ENCODE results near the gene PDZRN3. TPM values are rescaled to one million over a fixed set of nuclear protein-coding genes. Genes with fewer than 3 reads are reported as not detected.

The PDZRN3 gene
- total and polyA plus RNA-seq, 3 experiments from 2014 or later, result not detected

DNA sequence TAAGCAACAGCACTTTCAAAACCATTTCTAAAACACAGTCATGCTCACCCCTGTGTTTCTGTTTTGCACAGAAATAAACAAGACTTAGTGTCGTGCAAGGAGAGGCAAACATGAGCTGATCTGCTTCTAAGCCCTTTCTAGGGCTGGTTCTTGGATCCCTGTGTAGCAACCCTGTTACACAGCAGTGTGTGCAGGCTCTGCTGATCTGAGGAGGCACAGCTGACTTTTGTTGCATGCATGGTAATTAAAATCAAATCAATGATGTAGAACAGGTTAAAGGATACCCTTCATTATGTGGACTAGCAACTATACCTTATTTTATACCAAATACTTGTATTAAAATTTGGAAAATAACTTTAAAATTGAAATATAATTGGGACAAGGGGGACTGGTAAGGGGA, 234.8 kb downstream of the PDZRN3 start:
- Mint-ChIP-seq H3K27me3 (peaks cover 0 to 5% of the 10 kb centered on the region in 2 donors), H3K4me1 (no peaks in the 10 kb centered on the region), H3K36me3 (no peaks in the 10 kb centered on the region), H3K4me3 (no peak overlapping the region), H3K9me3 (peaks cover 0 to 10% (median 0%) of the 10 kb centered on the region in 5 donors), H3K27ac (no peak overlapping the region)
- ChIA-PET POLR2A (no interaction called here), CTCF (no interaction called here)
- no peaks in the 10 kb centered on the region for H3K9me3 ChIP-seq (ENCODE audit: low read length)
- no peaks in the 10 kb centered on the region for H3K36me3 ChIP-seq (ENCODE audit: insufficient read depth, low read length)
- H3K27ac ChIP-seq (ENCODE audit: low read depth, low read length), result no peak overlapping the region
- no peak overlapping the region for H3K4me3 ChIP-seq (ENCODE audit: low read length)
- no peaks in the 10 kb centered on the region for H3K4me1 ChIP-seq (ENCODE audit: insufficient read depth, low read length)
- no peak for DNase-seq
- H3K27me3 ChIP-seq (ENCODE audit: insufficient read depth, low read length, poor library complexity, severe bottlenecking), result no peaks in the 10 kb centered on the region

DNA sequence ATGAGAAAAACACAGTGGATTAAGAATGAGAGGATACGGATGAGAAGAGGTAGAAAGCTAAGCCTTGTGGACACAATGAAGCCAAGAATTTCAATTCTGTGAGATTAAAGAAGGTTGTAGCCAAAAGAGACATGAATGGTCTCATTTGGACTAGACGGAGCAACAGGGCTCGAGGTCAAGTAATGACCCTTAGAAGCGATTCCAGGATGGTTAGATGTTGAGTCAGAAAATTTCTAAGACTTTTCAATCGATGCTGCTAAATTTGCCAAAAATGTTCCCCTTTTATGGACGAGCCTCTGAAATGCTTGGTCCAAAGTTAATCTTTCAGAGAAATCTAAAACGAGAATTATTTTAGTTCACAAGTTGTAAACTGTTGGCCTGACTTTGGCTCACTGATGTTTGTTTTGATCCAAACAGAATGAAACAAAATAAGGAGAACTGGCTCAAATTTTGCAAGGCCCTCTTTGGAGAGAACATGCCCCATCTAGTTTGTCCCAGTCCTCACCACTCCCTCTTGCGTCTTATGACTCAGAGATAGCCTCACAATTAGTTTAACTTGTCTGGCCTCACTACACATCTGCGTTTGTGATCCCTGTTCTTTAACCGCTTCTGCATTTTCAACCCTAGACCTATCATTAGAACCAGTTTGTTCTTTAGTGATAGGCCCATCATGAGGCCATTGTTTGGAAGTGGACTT, 235.5 kb downstream of the PDZRN3 start:
- DNase-seq, result no peak
- Histone ChIP-seq H3K27me3 (ENCODE audit: insufficient read depth, low read length, poor library complexity, severe bottlenecking) (no peaks in the 10 kb centered on the region), H3K9me3 (ENCODE audit: low read length) (no peaks in the 10 kb centered on the region), H3K27ac (ENCODE audit: low read depth, low read length) (no peak overlapping the region), H3K4me1 (ENCODE audit: insufficient read depth, low read length) (no peaks in the 10 kb centered on the region), H3K4me3 (ENCODE audit: low read length) (no peak overlapping the region), H3K36me3 (ENCODE audit: insufficient read depth, low read length) (no peaks in the 10 kb centered on the region)
- peaks cover 0 to 12% (median 2%) of the 10 kb centered on the region in 5 donors for H3K9me3 Mint-ChIP-seq
- no peaks in the 10 kb centered on the region for H3K36me3 Mint-ChIP-seq
- H3K4me3 Mint-ChIP-seq, result no peak overlapping the region
- CTCF ChIA-PET, result no interaction called here
- POLR2A ChIA-PET, result no interaction called here
- no peaks in the 10 kb centered on the region for H3K4me1 Mint-ChIP-seq
- H3K27ac Mint-ChIP-seq, result no peak overlapping the region
- peaks cover 0 to 5% of the 10 kb centered on the region in 2 donors for H3K27me3 Mint-ChIP-seq

DNA sequence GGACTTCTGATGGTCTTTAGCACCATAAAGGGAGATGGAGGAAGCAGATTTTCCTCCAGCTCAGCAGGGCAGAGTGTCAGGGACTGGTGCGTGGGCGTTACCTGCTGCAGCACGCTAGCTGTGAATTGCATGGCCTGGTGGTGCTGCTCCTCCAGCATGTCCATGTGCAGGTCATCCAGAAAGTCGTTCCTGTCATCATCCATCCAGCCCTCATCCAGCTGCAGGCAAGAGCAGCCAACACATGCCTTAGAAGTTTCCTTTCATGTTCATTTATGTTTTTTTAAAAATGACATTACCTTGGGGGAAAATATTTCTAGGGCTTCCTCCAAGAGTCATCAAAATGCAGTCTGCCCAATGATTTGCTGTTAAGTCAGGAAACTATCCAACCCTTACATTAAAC, 239.2 kb downstream of the PDZRN3 start:
- no peaks in the 10 kb centered on the region for H3K27me3 ChIP-seq (ENCODE audit: insufficient read depth, low read length, poor library complexity, severe bottlenecking)
- Mint-ChIP-seq H3K27ac (no peak overlapping the region), H3K36me3 (no peaks in the 10 kb centered on the region), H3K4me3 (no peak overlapping the region), H3K9me3 (peaks cover 0 to 12% (median 3%) of the 10 kb centered on the region in 5 donors), H3K4me1 (no peaks in the 10 kb centered on the region), H3K27me3 (peaks cover 0 to 5% of the 10 kb centered on the region in 2 donors)
- H3K27ac ChIP-seq (ENCODE audit: low read depth, low read length), result no peak overlapping the region
- no peak for DNase-seq
- H3K4me3 ChIP-seq (ENCODE audit: low read length), result no peak overlapping the region
- H3K9me3 ChIP-seq (ENCODE audit: low read length), result no peaks in the 10 kb centered on the region
- ChIA-PET POLR2A (no interaction called here), CTCF (no interaction called here)
- H3K36me3 ChIP-seq (ENCODE audit: insufficient read depth, low read length), result no peaks in the 10 kb centered on the region
- no peaks in the 10 kb centered on the region for H3K4me1 ChIP-seq (ENCODE audit: insufficient read depth, low read length)

DNA sequence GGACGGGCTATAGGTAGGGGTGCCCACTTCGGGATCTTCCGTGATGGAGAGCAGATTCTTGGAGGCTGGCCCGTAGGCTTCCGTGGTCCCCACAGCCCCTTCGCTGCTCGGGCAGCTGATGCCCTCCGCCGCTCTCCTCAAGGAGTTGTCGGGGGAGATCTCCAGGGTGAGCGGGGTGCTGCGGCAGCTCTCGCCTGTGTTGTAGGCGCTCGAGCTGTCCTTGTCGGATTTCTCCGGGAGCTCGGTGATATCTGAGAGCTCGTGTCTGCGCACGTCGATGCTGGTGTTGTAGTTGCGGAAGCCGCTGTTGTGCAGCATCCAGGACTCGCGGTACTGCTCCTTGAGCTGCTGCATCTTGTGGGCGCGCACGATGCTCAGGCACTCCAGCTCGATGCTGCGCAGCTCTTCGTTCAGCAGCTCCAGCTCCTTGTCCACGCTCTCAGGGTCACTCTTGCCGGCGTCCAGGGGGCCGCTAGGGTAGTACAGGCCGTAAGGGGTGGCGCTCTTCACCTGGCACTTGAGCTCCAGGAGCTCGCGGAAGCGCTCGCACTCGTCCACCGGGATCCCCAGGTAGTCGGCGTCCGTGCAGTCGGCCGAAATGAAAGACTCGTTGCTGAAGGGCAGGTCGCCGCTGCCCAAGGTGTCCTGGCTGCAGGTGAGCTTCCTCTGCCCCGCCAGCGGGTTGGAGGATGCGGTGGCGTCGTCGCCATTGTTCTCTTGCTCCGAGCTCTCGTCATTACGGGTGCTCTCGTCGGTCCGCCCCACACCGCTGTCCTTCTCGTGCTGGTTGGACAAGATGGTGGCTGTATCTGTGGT, 240.4 kb downstream of the PDZRN3 start:
- Histone ChIP-seq H3K4me1 (ENCODE audit: insufficient read depth, low read length) (no peaks in the 10 kb centered on the region), H3K36me3 (ENCODE audit: insufficient read depth, low read length) (no peaks in the 10 kb centered on the region), H3K4me3 (ENCODE audit: low read length) (no peak overlapping the region), H3K9me3 (ENCODE audit: low read length) (no peaks in the 10 kb centered on the region), H3K27me3 (ENCODE audit: insufficient read depth, low read length, poor library complexity, severe bottlenecking) (no peaks in the 10 kb centered on the region), H3K27ac (ENCODE audit: low read depth, low read length) (no peak overlapping the region)
- H3K27me3 Mint-ChIP-seq, result peaks cover 0 to 1% of the 10 kb centered on the region in 2 donors
- peaks cover 0 to 12% (median 3%) of the 10 kb centered on the region in 5 donors for H3K9me3 Mint-ChIP-seq
- H3K4me1 Mint-ChIP-seq, result no peaks in the 10 kb centered on the region
- ChIA-PET CTCF (no interaction called here), POLR2A (no interaction called here)
- no peak for DNase-seq
- no peaks in the 10 kb centered on the region for H3K36me3 Mint-ChIP-seq
- no peak overlapping the region for H3K4me3 Mint-ChIP-seq
- no peak overlapping the region for H3K27ac Mint-ChIP-seq

DNA sequence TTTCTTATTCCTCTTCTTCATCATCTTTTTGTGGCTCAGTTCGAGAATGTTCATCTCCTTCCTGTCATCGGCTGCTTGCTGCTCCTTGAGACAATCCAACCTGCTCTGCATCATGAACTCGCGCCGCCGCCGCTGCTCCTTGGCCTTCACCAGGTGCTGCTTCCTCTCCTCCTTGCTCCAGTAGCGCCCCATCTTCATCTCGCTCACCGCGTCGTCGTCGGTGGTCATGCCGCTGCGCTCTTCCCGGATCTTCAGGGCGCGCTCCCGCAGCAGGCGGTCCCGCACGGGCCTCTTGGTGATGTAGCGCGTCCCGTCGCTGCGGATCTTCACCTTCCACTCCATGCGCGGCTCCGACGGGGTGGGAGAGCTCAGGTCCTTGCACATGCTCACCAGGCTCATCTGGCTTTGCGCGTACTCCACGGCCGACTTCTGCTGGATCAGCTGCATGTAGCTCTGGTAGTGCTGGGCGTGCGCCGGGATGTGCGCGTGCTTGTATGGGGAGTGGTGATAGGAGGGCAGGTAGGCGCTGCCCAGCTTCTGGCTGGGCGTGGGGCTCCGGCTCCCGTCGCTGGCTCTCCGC, 241.2 kb downstream of the PDZRN3 start:
- peaks cover 0 to 12% (median 3%) of the 10 kb centered on the region in 5 donors for H3K9me3 Mint-ChIP-seq
- ChIA-PET CTCF (no interaction called here), POLR2A (no interaction called here)
- no peaks in the 10 kb centered on the region for H3K4me1 Mint-ChIP-seq
- H3K4me3 Mint-ChIP-seq, result no peak overlapping the region
- H3K27ac Mint-ChIP-seq, result no peak overlapping the region
- no peaks in the 10 kb centered on the region for H3K4me1 ChIP-seq (ENCODE audit: insufficient read depth, low read length)
- no peak overlapping the region for H3K4me3 ChIP-seq (ENCODE audit: low read length)
- H3K27me3 Mint-ChIP-seq, result peaks cover 0 to 1% of the 10 kb centered on the region in 2 donors
- no peaks in the 10 kb centered on the region for H3K9me3 ChIP-seq (ENCODE audit: low read length)
- H3K36me3 Mint-ChIP-seq, result no peaks in the 10 kb centered on the region
- no peak overlapping the region for H3K27ac ChIP-seq (ENCODE audit: low read depth, low read length)
- no peak for DNase-seq
- H3K36me3 ChIP-seq (ENCODE audit: insufficient read depth, low read length), result no peaks in the 10 kb centered on the region
- H3K27me3 ChIP-seq (ENCODE audit: insufficient read depth, low read length, poor library complexity, severe bottlenecking), result no peaks in the 10 kb centered on the region

DNA sequence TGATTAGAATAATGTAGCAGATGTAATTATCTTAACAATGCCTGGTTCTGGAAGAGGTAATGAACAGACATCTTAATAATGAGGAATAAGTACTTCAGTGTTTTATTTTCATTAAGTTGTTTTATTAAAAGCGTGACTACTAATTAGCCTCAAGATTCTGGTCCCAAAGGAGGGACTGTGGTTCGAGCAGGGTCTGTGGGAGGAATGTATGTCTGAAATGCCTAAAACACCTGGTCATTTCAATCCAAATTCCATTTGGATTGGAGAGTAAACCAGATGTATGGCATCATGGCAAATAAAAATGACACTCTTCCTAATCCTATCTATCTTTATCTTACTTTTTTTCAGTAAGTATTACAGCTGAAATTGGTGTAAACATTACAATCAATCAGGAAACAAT, 243.2 kb downstream of the PDZRN3 start:
- no peak overlapping the region for H3K4me3 Mint-ChIP-seq
- no peaks in the 10 kb centered on the region for H3K27me3 ChIP-seq (ENCODE audit: insufficient read depth, low read length, poor library complexity, severe bottlenecking)
- no peak for DNase-seq
- H3K4me1 Mint-ChIP-seq, result no peaks in the 10 kb centered on the region
- no peaks in the 10 kb centered on the region for H3K9me3 ChIP-seq (ENCODE audit: low read length)
- POLR2A ChIA-PET, result no interaction called here
- H3K9me3 Mint-ChIP-seq, result peaks cover 0 to 8% (median 2%) of the 10 kb centered on the region in 5 donors
- no peak overlapping the region for H3K27ac ChIP-seq (ENCODE audit: low read depth, low read length)
- H3K4me1 ChIP-seq (ENCODE audit: insufficient read depth, low read length), result no peaks in the 10 kb centered on the region
- H3K4me3 ChIP-seq (ENCODE audit: low read length), result no peak overlapping the region
- CTCF ChIA-PET, result no interaction called here
- H3K27me3 Mint-ChIP-seq, result no peaks in the 10 kb centered on the region
- no peak overlapping the region for H3K27ac Mint-ChIP-seq
- H3K36me3 Mint-ChIP-seq, result no peaks in the 10 kb centered on the region
- H3K36me3 ChIP-seq (ENCODE audit: insufficient read depth, low read length), result no peaks in the 10 kb centered on the region

DNA sequence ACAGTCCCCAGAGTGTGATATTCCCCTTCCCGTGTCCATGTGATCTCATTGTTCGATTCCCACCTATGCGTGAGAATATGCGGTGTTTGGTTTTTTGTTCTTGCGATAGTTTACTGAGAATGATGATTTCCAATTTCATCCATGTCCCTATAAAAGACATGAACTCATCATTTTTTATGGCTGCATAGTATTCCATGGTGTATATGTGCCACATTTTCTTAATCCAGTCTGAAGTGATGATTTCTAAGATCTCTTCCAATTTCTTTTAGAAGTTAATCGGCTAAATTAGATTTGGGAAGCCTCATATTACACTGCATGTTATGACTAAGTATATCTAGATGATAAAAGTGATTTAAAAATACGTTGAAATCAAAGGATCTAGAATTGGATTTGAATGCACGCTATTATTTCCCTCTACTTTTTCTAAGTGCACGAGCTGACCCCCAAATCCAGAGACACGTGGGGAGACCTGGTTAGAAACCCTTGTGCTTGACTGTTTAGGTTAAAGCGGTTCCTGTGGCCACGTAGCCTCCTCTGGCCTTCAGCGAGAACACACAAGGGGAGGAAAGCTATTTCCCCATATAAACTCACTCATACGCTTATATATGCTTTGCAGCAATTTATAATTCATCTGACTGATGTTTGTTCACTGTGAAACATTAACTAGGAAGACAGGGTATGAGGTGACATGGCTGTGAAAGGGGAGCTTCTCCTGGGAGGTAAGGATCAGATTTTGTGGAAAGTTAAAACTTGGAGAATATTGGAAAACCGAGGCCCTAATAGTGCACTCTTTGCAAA, 243.8 kb downstream of the PDZRN3 start:
- no peak overlapping the region for H3K27ac ChIP-seq (ENCODE audit: low read depth, low read length)
- no peaks in the 10 kb centered on the region for H3K4me1 Mint-ChIP-seq
- no peak overlapping the region for H3K4me3 ChIP-seq (ENCODE audit: low read length)
- no peak overlapping the region for H3K27ac Mint-ChIP-seq
- CTCF ChIA-PET, result no interaction called here
- no peaks in the 10 kb centered on the region for H3K4me1 ChIP-seq (ENCODE audit: insufficient read depth, low read length)
- no peak overlapping the region for H3K4me3 Mint-ChIP-seq
- H3K27me3 ChIP-seq (ENCODE audit: insufficient read depth, low read length, poor library complexity, severe bottlenecking), result no peaks in the 10 kb centered on the region
- no peak for DNase-seq
- H3K9me3 ChIP-seq (ENCODE audit: low read length), result no peaks in the 10 kb centered on the region
- H3K9me3 Mint-ChIP-seq, result peaks cover 0 to 7% (median 3%) of the 10 kb centered on the region in 5 donors
- no peaks in the 10 kb centered on the region for H3K36me3 Mint-ChIP-seq
- H3K27me3 Mint-ChIP-seq, result no peaks in the 10 kb centered on the region
- H3K36me3 ChIP-seq (ENCODE audit: insufficient read depth, low read length), result no peaks in the 10 kb centered on the region
- POLR2A ChIA-PET, result no interaction called here

DNA sequence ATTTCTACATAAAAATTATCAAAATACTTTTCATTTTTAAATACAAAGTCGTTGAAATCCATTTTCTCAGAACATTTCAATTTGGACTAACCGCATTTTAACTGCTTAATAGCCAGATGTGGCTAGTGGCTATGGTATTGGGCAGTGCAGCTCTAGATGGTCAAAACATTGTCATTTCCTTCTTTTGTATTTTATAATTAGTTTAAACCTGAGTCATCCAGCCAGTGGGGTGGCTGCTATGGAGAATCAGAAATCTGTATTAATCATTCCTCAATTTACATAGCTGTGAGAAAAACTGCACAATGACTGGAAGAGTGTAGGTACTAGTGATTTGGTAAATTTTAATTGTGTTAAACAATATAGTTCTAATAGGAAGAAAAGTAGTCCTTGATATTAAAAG, 245.3 kb downstream of the PDZRN3 start:
- Mint-ChIP-seq H3K36me3 (no peaks in the 10 kb centered on the region), H3K27me3 (no peaks in the 10 kb centered on the region), H3K27ac (no peak overlapping the region), H3K9me3 (peaks cover 0 to 13% (median 5%) of the 10 kb centered on the region in 5 donors), H3K4me3 (no peak overlapping the region), H3K4me1 (no peaks in the 10 kb centered on the region)
- DNase-seq, result no peak
- ChIA-PET CTCF (no interaction called here), POLR2A (no interaction called here)
- no peak overlapping the region for H3K27ac ChIP-seq (ENCODE audit: low read depth, low read length)
- no peaks in the 10 kb centered on the region for H3K36me3 ChIP-seq (ENCODE audit: insufficient read depth, low read length)
- no peaks in the 10 kb centered on the region for H3K9me3 ChIP-seq (ENCODE audit: low read length)
- H3K4me3 ChIP-seq (ENCODE audit: low read length), result no peak overlapping the region
- H3K27me3 ChIP-seq (ENCODE audit: insufficient read depth, low read length, poor library complexity, severe bottlenecking), result no peaks in the 10 kb centered on the region
- H3K4me1 ChIP-seq (ENCODE audit: insufficient read depth, low read length), result no peaks in the 10 kb centered on the region

Data from CD8-positive, alpha-beta memory T cell (primary cell).